T-helper 17 cell (primary cell): ENCODE data around the gene SPTB. TPM values are rescaled to one million over a fixed set of nuclear protein-coding genes. Genes with fewer than 3 reads are reported as not detected.

Experiments used
- ATAC-seq: fragments of 150-1000 bp; cut with Tn5 transposase; 2 replicates; pipeline ENCODE4 v1.10.0; 2021; ENCODE audit warnings: mild to moderate bottlenecking, moderate library complexity
- DNase-seq, 3 donors: peaks; one replicate each; pipeline versions ENCODE4 v3.0.0 to v3.0.0-alpha.2; 2020 to 2021
- H3K9me3 ChIP-seq: one replicate; pipeline ENCODE4 v1.7.0; 2013; ENCODE audit warnings: low read length, mild to moderate bottlenecking; ENCODE audit not compliant: control insufficient read depth, poor library complexity, severe bottlenecking
- H3K27ac Mint-ChIP-seq: one replicate; pipeline ENCODE4 v1.8.0; 2022; ENCODE audit warnings: mild to moderate bottlenecking, moderate library complexity, mixed read lengths
- H3K27me3 Mint-ChIP-seq: one replicate; pipeline ENCODE4 v1.8.0; 2022; ENCODE audit warnings: mixed read lengths
- H3K36me3 Mint-ChIP-seq: one replicate; pipeline ENCODE4 v1.8.0; 2022; ENCODE audit warnings: low read depth, mixed read lengths
- H3K4me1 Mint-ChIP-seq: one replicate; pipeline ENCODE4 v1.8.0; 2022; ENCODE audit warnings: mild to moderate bottlenecking, mixed read lengths
- H3K4me3 Mint-ChIP-seq: one replicate; pipeline ENCODE4 v1.8.0; 2022; ENCODE audit warnings: mild to moderate bottlenecking, moderate library complexity, mixed read lengths
- total RNA-seq, 4 donors: library from RNA in 2 of 4; stranded (reverse) in 2 of 4; gene quantifications; one replicate each; pipeline ENCODE4 v1.2.3 and lab custom pipeline; 2022 to 2026

SPTB gene
- total RNA-seq, 2 donors from 2014 or later = 0.40 to 8.4 TPM

- Mint-ChIP-seq H3K4me1 (no peaks in the 10 kb centered on the region), H3K4me3 (no peak overlapping the region), H3K27ac (no peak overlapping the region), H3K36me3 (peaks cover 3% of the 10 kb centered on the region), H3K27me3 (peaks cover 30% of the 10 kb centered on the region)
- no peak for ATAC-seq
- no peaks in the 10 kb centered on the region for H3K9me3 ChIP-seq
- DNase-seq = no peak
These were observed 79.7 kb downstream of the SPTB start for GRCh38 chr14:64800000-64800399.

GRCh38 chr14:64799555-64799954 is 80.2 kb downstream of the SPTB start:
- no peak for ATAC-seq
- no peak overlapping the region for H3K27ac Mint-ChIP-seq
- no peak for DNase-seq
- H3K27me3 Mint-ChIP-seq = peaks cover 31% of the 10 kb centered on the region
- no peaks in the 10 kb centered on the region for H3K9me3 ChIP-seq
- no peaks in the 10 kb centered on the region for H3K4me1 Mint-ChIP-seq
- H3K4me3 Mint-ChIP-seq = no peak overlapping the region
- H3K36me3 Mint-ChIP-seq = peaks cover 3% of the 10 kb centered on the region

- ATAC-seq = no peak
- H3K27me3 Mint-ChIP-seq = peaks cover 31% of the 10 kb centered on the region
- H3K9me3 ChIP-seq = no peaks in the 10 kb centered on the region
- no peaks in the 10 kb centered on the region for H3K4me1 Mint-ChIP-seq
- no peak overlapping the region for H3K27ac Mint-ChIP-seq
- DNase-seq = no peak
- no peak overlapping the region for H3K4me3 Mint-ChIP-seq
- peaks cover 3% of the 10 kb centered on the region for H3K36me3 Mint-ChIP-seq
These were observed 83.3 kb downstream of the SPTB start for GRCh38 chr14:64796369-64796768.

GRCh38 chr14:64795921-64796320 is 83.8 kb downstream of the SPTB start:
- peaks cover 3% of the 10 kb centered on the region for H3K36me3 Mint-ChIP-seq
- H3K4me3 Mint-ChIP-seq = no peak overlapping the region
- no peak overlapping the region for H3K27ac Mint-ChIP-seq
- ATAC-seq (no peak), DNase-seq (no peak)
- no peaks in the 10 kb centered on the region for H3K4me1 Mint-ChIP-seq
- no peaks in the 10 kb centered on the region for H3K9me3 ChIP-seq
- peaks cover 31% of the 10 kb centered on the region for H3K27me3 Mint-ChIP-seq

- Mint-ChIP-seq H3K4me3 (no peak overlapping the region), H3K4me1 (no peaks in the 10 kb centered on the region), H3K27me3 (peaks cover 31% of the 10 kb centered on the region), H3K27ac (no peak overlapping the region), H3K36me3 (no peaks in the 10 kb centered on the region)
- DNase-seq (no peak), ATAC-seq (no peak)
- H3K9me3 ChIP-seq = no peaks in the 10 kb centered on the region
These were observed 84.5 kb downstream of the SPTB start for GRCh38 chr14:64795211-64795610.

- Mint-ChIP-seq H3K27me3 (peaks cover 23% of the 10 kb centered on the region), H3K4me1 (no peaks in the 10 kb centered on the region), H3K4me3 (no peak overlapping the region), H3K36me3 (no peaks in the 10 kb centered on the region), H3K27ac (peak overlapping the region; percentile 27)
- ATAC-seq (no peak), DNase-seq (no peak)
- H3K9me3 ChIP-seq = no peaks in the 10 kb centered on the region
These were observed 86.7 kb downstream of the SPTB start for GRCh38 chr14:64792871-64793560.

GRCh38 chr14:64792231-64792630 is 87.5 kb downstream of the SPTB start:
- no peaks in the 10 kb centered on the region for H3K9me3 ChIP-seq
- H3K4me3 Mint-ChIP-seq = no peak overlapping the region
- no peaks in the 10 kb centered on the region for H3K4me1 Mint-ChIP-seq
- DNase-seq (no peak), ATAC-seq (no peak)
- no peaks in the 10 kb centered on the region for H3K36me3 Mint-ChIP-seq
- H3K27ac Mint-ChIP-seq = no peak overlapping the region
- peaks cover 20% of the 10 kb centered on the region for H3K27me3 Mint-ChIP-seq

GRCh38 chr14:64790478-64790877 is 89.2 kb downstream of the SPTB start:
- no peaks in the 10 kb centered on the region for H3K9me3 ChIP-seq
- ATAC-seq (no peak), DNase-seq (no peak)
- Mint-ChIP-seq H3K4me3 (no peak overlapping the region), H3K27ac (peak overlapping the region; percentile 62), H3K27me3 (peaks cover 17% of the 10 kb centered on the region), H3K36me3 (no peaks in the 10 kb centered on the region), H3K4me1 (peaks cover 2% of the 10 kb centered on the region)

- H3K4me1 Mint-ChIP-seq = peaks cover 2% of the 10 kb centered on the region
- no peak for ATAC-seq
These were observed 90.0 kb downstream of the SPTB start for GRCh38 chr14:64789696-64790095.

GRCh38 chr14:64788706-64789105 is 91.0 kb downstream of the SPTB start:
- H3K9me3 ChIP-seq = no peaks in the 10 kb centered on the region
- H3K36me3 Mint-ChIP-seq = no peaks in the 10 kb centered on the region
- no peak overlapping the region for H3K4me3 Mint-ChIP-seq
- DNase-seq (no peak), ATAC-seq (no peak)
- H3K4me1 Mint-ChIP-seq = peaks cover 2% of the 10 kb centered on the region
- peaks cover 10% of the 10 kb centered on the region for H3K27me3 Mint-ChIP-seq
- H3K27ac Mint-ChIP-seq = no peak overlapping the region

More at GRCh38 chr14:64789696-64790095, 90.0 kb downstream of the SPTB start:
- H3K4me3 Mint-ChIP-seq = no peak overlapping the region
- H3K9me3 ChIP-seq = no peaks in the 10 kb centered on the region
- DNase-seq = no peak
- peak overlapping the region; percentile 62 for H3K27ac Mint-ChIP-seq
- H3K27me3 Mint-ChIP-seq = peaks cover 16% of the 10 kb centered on the region
- no peaks in the 10 kb centered on the region for H3K36me3 Mint-ChIP-seq

- Mint-ChIP-seq H3K27ac (no peak overlapping the region), H3K4me1 (peaks cover 2% of the 10 kb centered on the region), H3K36me3 (no peaks in the 10 kb centered on the region), H3K4me3 (no peak overlapping the region), H3K27me3 (peaks cover 11% of the 10 kb centered on the region)
- no peak for ATAC-seq
- no peaks in the 10 kb centered on the region for H3K9me3 ChIP-seq
- no peak for DNase-seq
These were observed 92.1 kb downstream of the SPTB start for GRCh38 chr14:64787619-64788018.

GRCh38 chr14:64786296-64787149 is 93.2 kb downstream of the SPTB start:
- Mint-ChIP-seq H3K36me3 (no peaks in the 10 kb centered on the region), H3K27me3 (peaks cover 16% of the 10 kb centered on the region), H3K4me1 (peaks cover 2% of the 10 kb centered on the region), H3K4me3 (no peak overlapping the region), H3K27ac (no peak overlapping the region)
- DNase-seq (no peak), ATAC-seq (no peak)
- H3K9me3 ChIP-seq = no peaks in the 10 kb centered on the region

- no peak for ATAC-seq
- no peak for DNase-seq
- H3K36me3 Mint-ChIP-seq = no peaks in the 10 kb centered on the region
- peaks cover 2% of the 10 kb centered on the region for H3K4me1 Mint-ChIP-seq
- H3K27ac Mint-ChIP-seq = no peak overlapping the region
- no peak overlapping the region for H3K4me3 Mint-ChIP-seq
- H3K9me3 ChIP-seq = no peaks in the 10 kb centered on the region
- H3K27me3 Mint-ChIP-seq = peaks cover 16% of the 10 kb centered on the region
These were observed 95.7 kb downstream of the SPTB start for GRCh38 chr14:64784006-64784405.
